NCI-H2081 (cell line): ENCODE measurements around the gene KAT2B.
"Not testable (repeated sequence)": the region's sequence is repeated elsewhere in the genome, so short reads cannot be mapped to it uniquely, and the experiment has no call there.

Experiments used
- DNase-seq, 2 experiments: peaks; one replicate each; lab custom pipeline; 2025; lab: John Stamatoyannopoulos, UW

Gene KAT2B

GRCh38 chr3:20042331-20042730 lies 2.1 kb downstream of the KAT2B start:
- DNase-seq, result no peak

GRCh38 chr3:20043396-20043795 lies 3.1 kb downstream of the KAT2B start:
- no peak for DNase-seq

DNA sequence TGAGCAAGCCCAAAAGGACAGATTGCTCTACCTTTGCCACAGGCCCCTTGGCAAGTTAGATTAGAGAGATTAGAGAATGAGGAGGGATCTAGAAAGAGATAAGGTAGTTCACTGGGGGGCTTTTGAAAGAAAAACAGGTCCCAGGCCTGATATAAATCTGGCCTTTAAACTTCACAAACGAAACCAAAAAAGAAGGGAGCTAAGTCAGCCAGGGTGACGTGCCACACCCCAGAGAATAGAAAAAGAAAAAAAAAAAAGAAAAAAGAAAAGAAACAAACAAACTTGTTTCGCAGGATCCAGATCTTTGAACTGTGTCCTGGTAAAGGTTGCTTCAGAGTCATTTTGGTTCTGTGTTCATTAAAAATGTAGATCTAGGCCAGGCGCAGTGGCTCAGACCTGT lies 3.6 kb downstream of the KAT2B start:
- no peak for DNase-seq

DNA sequence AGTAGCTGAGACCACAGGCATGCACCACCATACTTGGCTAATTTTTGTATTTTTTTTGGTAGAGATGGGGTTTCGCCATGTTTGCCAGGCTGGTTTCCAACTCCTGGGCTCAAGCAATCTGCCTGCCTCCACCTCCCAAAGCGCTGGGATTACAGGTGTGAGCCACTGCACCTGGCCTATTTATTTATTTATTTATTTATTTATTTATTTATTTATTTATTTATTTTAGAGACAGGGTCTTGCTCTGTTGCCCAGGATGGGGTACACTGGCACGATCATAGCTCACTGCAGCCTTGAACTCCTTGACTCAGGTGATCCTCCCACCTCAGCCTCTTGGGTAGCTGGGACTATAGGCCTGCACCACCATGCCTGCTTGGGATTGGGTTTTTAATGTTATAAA lies 4.9 kb downstream of the KAT2B start:
- DNase-seq, result not testable (repeated sequence)

- DNase-seq, result no peak
Measured at GRCh38 chr3:20046556-20046955, 6.3 kb downstream of the KAT2B start.

GRCh38 chr3:20047341-20047779 lies 7.1 kb downstream of the KAT2B start:
- DNase-seq, result no peak

DNA sequence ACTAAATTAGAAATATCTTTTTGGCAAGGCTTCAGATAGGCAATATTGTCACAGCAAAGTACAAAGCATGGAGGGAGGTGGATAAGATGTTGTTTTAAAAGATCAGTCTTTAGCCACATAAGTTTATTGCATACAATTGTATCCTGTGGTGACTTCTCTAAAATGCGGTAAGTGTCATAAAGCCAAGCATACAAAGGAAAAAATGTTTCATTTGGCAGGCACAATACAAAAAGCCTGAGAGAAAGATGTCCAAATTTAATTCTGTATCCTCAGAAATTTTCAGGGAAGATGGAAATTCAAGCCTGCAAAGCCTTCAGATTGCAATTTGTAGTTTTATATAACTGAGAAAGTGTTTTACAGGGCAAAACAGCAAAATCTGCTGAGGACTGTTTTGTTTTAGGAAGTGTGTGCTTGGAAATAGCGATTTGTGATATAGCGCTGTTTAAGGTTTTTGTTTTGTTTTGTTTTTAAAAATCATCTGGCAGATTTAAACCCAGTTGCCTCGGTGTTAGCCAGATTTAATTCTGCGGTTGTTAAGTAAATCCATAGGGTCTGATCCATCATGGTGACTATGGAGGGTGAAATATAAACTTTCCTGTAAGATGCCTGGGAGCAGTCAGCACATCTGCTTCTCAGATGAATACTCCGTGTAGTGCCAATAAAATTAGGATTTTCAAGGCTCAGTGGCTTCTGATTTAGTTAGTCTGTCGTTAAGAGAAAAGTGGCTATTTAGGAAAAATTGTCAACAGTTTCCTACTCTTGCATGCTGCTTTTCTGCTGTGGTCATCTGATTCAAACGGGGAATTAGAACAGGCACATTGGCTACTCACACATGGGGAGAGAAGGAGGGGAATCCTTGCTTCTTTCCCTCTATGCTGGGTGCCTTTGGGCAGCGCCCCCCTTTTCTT lies 8.0 kb downstream of the KAT2B start:
- DNase-seq, result no peak

- DNase-seq, result no peak
Measured at GRCh38 chr3:20051123-20051806, 11.0 kb downstream of the KAT2B start.

- no peak for DNase-seq
Measured at GRCh38 chr3:20052851-20053250, 12.6 kb downstream of the KAT2B start.

DNA sequence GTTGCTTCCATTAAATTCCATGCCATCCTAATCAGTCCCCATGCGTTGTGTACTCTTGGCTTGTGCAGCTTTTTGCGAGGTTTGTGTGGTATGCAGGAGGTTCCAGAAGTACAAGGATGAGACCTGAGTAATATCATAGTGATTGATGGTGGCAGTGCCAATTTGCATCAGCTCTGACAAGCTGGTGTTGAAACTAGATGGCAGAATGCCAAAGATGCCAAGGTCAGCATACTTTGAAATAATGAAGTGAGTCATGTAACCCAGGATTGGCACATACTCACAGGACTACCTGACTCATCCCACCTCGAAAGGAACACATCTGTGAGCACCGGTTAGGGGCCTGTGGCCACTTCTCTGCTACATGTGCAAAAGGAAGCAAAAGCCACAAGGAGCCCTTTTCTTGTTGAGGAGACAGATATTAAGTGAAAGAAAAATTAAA lies 14.3 kb downstream of the KAT2B start:
- DNase-seq, result no peak

DNA sequence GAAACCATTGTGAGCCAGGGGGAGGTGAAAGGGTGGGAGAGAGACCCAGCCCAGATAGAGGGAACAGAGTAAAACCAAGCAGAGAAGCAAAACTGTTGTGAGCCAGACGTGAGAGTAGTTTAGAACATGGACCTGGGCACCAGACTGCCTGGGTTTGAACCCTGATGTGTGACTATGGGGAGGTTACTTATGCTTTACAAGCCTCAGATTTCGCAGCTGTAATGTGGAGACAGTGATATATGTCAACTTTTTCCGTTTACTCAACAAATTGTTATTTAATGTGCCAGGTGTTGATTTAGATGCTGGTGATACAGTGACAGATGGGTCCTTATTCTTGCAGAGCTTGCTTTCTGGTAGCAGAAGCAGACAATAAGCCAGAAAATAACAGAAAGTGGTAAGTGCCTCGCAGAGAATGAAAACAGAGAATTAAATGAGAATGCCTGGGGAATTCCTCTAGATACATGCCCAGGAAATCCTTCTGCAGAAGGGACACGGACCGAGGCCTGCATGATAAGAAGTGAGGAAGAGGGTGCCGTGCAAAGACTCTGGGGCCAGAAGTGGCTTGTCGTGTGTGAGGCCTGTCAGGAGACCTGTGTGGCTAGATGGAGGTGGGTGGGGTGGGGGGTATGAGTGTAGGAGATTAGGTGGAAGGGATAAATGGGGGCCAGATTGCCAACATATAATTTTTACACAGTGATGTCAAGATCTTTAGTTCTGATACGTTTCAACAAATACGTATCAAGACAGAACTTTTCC lies 15.0 kb downstream of the KAT2B start:
- DNase-seq, result no peak

- DNase-seq, result no peak
Measured at GRCh38 chr3:20055842-20056241, 15.6 kb downstream of the KAT2B start.

- no peak for DNase-seq
Measured at GRCh38 chr3:20056725-20057611, 16.7 kb downstream of the KAT2B start.

DNA sequence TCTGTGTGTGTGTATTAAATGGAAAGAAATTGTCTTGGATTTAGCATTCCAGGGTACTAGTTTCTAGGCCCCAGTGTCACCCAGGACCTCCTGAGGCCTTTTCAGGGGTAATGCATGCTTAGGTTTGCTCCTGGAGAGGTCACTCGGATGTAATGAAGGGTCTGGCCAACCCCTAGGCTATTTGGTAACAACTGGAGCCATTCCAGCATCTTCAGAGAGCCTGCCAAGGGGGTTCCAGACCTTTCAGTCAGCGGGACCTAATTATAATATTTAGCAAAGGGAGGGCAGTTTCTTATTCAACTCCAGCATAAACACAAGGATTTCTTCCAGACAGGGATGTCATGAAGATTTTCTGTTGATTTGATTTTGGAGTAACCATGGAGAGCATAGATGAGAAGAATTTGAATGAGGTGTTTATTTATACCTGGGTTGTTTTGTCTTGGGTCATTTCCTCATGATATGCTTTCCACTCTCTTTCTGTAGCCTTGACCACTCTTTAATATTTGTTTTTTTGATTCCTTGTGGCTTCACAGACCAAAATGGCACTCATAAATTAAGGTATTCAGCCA lies 17.4 kb downstream of the KAT2B start:
- DNase-seq, result no peak

- DNase-seq, result no peak
Measured at GRCh38 chr3:20059929-20060328, 19.7 kb downstream of the KAT2B start.

GRCh38 chr3:20060974-20061685 lies 20.9 kb downstream of the KAT2B start:
- no peak for DNase-seq

DNA sequence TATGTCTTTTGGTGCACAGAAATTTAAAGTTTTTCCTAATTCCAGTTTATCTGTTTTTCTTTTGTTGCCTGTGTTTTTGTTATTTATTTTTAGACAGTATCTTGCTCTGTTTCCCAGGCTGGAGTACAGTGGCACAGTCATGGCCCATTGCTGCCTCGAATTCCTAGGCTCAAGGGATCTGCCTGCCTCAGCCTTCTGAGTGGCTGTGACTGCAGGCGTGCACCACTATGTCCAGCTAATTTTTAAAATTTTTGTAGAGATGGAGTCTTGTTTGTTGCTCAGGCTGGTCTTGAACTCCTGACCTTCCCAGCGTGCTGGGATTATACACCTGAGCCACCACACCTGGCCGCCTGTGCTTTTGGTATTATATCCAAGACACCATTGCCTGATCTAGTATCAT lies 22.8 kb downstream of the KAT2B start:
- no peak for DNase-seq

- no peak for DNase-seq
Measured at GRCh38 chr3:20064387-20064786, 24.1 kb downstream of the KAT2B start.

- DNase-seq, result no peak
Measured at GRCh38 chr3:20064796-20065564, 24.7 kb downstream of the KAT2B start.

GRCh38 chr3:20066079-20066478 lies 25.8 kb downstream of the KAT2B start:
- no peak for DNase-seq
